Panc1 (cell line): ENCODE measurements around the gene ASB2. TPM values are rescaled to one million over a fixed set of nuclear protein-coding genes. Genes with fewer than 3 reads are reported as not detected.

ENCODE experiments used
- ATAC-seq: fragments of 200-7000 bp; cut with Tn5 transposase; 2 replicates; pipeline ENCODE4 v1.9.1; 2020; ENCODE audit warnings: mild to moderate bottlenecking, moderate library complexity
- BruUV-seq: library from RNA; stranded (reverse); fragments of 400-500 nt; replicated peaks from 2 replicates; lab custom pipeline; 2021; lab: Mats Ljungman, UMichigan
- CTCF ChIA-PET: fragments of 300-600 bp; sonication (Branson Sonifier 250); formaldehyde crosslinking; loops from one replicate; lab custom pipeline; 2022; ENCODE audit warnings: antibody characterized with exemption; lab: Charles Lee
- POLR2A ChIA-PET: fragments of 300-600 bp; sonication (Branson Sonifier 250); formaldehyde crosslinking; loops from one replicate; lab custom pipeline; 2022; ENCODE audit warnings: antibody characterized with exemption; lab: Charles Lee
- DNase-seq: peaks from one replicate; pipeline ENCODE4 v3.0.0-alpha.2; 2010; ENCODE audit warnings: low read depth, low spot score
- H3K27ac ChIP-seq: 2 replicates; pipeline ENCODE4 v1.5.1; 2011; ENCODE audit warnings: mild to moderate bottlenecking, low read length, inconsistent platforms
- H3K27me3 ChIP-seq: fragments of 200-500 bp; sonication (Bioruptor generic); 2 replicates; pipeline ENCODE4 v1.6.0; 2014; ENCODE audit warnings: low read length, inconsistent platforms; ENCODE audit not compliant: control insufficient read depth, insufficient read depth
- H3K36me3 ChIP-seq: fragments of 200-500 bp; sonication (Bioruptor generic); 2 replicates; pipeline ENCODE4 v1.5.1; 2014; ENCODE audit warnings: inconsistent platforms, mild to moderate bottlenecking, low read length, moderate library complexity; ENCODE audit not compliant: control insufficient read depth, insufficient read depth
- H3K4me1 ChIP-seq: 2 replicates; pipeline ENCODE4 v1.5.1; 2011; ENCODE audit warnings: inconsistent platforms, mild to moderate bottlenecking, low read length, moderate library complexity; ENCODE audit not compliant: control insufficient read depth, insufficient read depth
- H3K4me3 ChIP-seq, 2 experiments: 2 replicates each; pipeline ENCODE4 v1.5.1; 2011 to 2012; ENCODE audit warnings: low read depth in 2 of 2, low read length in 2 of 2, mild to moderate bottlenecking in 2 of 2, inconsistent platforms in 1 of 2, moderate library complexity in 1 of 2
- H3K9me3 ChIP-seq: fragments of 200-500 bp; sonication (Bioruptor generic); 2 replicates; pipeline ENCODE4 v1.5.1; 2014; ENCODE audit warnings: low read depth, mild to moderate bottlenecking, inconsistent platforms, low read length, moderate library complexity; ENCODE audit not compliant: control insufficient read depth, insufficient read depth
- POLR2AphosphoS5 ChIP-seq: IDR thresholded peaks from 2 replicates; pipeline ENCODE4 v1.6.1; 2012; ENCODE audit warnings: mild to moderate bottlenecking, low read depth, low read length, moderate library complexity
- SIN3A ChIP-seq: IDR thresholded peaks from 2 replicates; pipeline ENCODE4 v1.6.1; 2012; ENCODE audit warnings: low read depth, mild to moderate bottlenecking, low read length, moderate library complexity, borderline replicate concordance; ENCODE audit not compliant: insufficient read depth
- TCF7L2 ChIP-seq: IDR thresholded peaks from 2 replicates; pipeline ENCODE4 v1.6.1; 2011; ENCODE audit warnings: mild to moderate bottlenecking, low read depth, low read length, inconsistent platforms
- in situ Hi-C: cut with HindIII; loops from 2 replicates; pipeline ENCODE4 v1.10.0; 2016; ENCODE audit warnings: low sequenced_read_pairs, low pct_unique_long_range_greater_than_20kb
- intact Hi-C: fragments of 100-400 bp; cut with micrococcal nuclease; formaldehyde crosslinking; loops from one replicate; pipeline ENCODE4 v1.10.0; 2022; ENCODE audit not compliant: unreplicated experiment
- total RNA-seq: library from RNA; stranded (reverse); gene quantifications from one replicate; pipeline ENCODE4 v1.2.1, GENCODE V29; 2021; ENCODE audit not compliant: unreplicated experiment
- TF ChIP-seq, protein P1 (sequence below): fragments of 450-650 bp; IDR thresholded peaks from 2 replicates; pipeline ENCODE4 v1.5.1; 2017; ENCODE audit warnings: mild to moderate bottlenecking
- TF ChIP-seq, protein P2 (sequence below), 2 experiments: IDR thresholded peaks; 2 replicates each; pipeline ENCODE4 v1.6.1; 2011 to 2012; ENCODE audit warnings: low read depth in 2 of 2, control low read depth in 1 of 2, low read length in 1 of 2, mild to moderate bottlenecking in 1 of 2, moderate library complexity in 1 of 2; ENCODE audit not compliant: insufficient read depth in 1 of 2

ASB2 gene
- total RNA-seq, 1 experiment from 2014 or later, result 0.28 TPM

DNA sequence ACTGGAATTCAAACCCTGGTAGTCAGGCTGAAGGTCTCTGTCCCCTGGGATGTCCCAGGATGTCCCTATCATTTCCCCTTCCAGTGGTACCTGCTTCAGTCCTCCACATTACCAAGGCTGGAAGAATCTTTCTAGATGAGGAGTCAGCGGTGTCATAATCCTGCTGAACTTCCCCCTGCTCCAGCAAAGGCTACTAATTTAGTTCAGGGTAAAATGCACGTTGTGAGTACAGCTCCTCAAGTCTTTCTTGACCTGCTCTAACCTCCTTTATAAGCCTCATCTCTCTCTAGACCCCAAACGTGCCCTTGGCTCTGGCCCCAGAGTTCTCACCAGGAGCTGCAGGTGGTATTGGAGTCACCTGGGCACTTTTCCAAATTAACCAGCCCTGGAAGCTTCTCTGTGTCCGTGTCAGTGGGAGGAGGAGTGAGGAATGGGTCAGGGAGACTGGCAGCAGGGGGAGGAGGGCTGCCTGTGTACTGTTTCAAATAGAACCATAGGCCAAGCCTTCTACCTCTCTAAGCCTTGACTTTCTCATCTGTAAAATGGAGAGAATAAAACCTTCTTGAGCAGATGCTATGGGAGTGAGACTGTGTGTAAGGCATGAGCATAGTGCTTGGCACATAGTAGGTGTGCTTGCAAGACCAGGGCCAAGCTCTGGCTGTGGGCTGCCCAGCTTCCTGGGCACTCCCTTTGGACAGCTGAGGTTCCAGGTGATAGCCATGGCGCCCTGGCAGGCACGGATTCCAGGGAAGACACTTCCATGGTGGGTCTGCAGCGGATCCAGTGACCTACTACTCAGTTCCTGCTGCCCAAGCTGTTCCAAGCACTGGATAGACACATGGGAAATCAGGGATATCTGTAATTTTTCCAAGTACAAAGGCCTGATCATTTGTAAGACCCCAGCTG is 24.5 kb downstream of the ASB2 start:
- Histone ChIP-seq H3K9me3 (no peaks in the 10 kb centered on the region), H3K27me3 (no peaks in the 10 kb centered on the region), H3K36me3 (no peaks in the 10 kb centered on the region), H3K4me1 (peaks cover 13% of the 10 kb centered on the region), H3K27ac (no peak overlapping the region; the same call in 1 of the 2 replicates), H3K4me3 (no peak overlapping the region)
- intact Hi-C loops, result no loop called here
- in situ Hi-C loops, result no loop called here
- CTCF ChIA-PET, result interaction anchor here (0.6 kb wide), 1 partner anchor 36 kb away, joined by 9 read pairs; no protein-coding TSS in a partner anchor
- DNase-seq, result no peak
- POLR2A ChIA-PET, result no interaction called here
- no TSS peak for BruUV-seq
- no peak for ATAC-seq
- TF ChIP-seq, protein P1, sequence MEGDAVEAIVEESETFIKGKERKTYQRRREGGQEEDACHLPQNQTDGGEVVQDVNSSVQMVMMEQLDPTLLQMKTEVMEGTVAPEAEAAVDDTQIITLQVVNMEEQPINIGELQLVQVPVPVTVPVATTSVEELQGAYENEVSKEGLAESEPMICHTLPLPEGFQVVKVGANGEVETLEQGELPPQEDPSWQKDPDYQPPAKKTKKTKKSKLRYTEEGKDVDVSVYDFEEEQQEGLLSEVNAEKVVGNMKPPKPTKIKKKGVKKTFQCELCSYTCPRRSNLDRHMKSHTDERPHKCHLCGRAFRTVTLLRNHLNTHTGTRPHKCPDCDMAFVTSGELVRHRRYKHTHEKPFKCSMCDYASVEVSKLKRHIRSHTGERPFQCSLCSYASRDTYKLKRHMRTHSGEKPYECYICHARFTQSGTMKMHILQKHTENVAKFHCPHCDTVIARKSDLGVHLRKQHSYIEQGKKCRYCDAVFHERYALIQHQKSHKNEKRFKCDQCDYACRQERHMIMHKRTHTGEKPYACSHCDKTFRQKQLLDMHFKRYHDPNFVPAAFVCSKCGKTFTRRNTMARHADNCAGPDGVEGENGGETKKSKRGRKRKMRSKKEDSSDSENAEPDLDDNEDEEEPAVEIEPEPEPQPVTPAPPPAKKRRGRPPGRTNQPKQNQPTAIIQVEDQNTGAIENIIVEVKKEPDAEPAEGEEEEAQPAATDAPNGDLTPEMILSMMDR, result no peak
- TF ChIP-seq SIN3A, result no peak
- TF ChIP-seq POLR2AphosphoS5, result no peak
- TF ChIP-seq, protein P2, sequence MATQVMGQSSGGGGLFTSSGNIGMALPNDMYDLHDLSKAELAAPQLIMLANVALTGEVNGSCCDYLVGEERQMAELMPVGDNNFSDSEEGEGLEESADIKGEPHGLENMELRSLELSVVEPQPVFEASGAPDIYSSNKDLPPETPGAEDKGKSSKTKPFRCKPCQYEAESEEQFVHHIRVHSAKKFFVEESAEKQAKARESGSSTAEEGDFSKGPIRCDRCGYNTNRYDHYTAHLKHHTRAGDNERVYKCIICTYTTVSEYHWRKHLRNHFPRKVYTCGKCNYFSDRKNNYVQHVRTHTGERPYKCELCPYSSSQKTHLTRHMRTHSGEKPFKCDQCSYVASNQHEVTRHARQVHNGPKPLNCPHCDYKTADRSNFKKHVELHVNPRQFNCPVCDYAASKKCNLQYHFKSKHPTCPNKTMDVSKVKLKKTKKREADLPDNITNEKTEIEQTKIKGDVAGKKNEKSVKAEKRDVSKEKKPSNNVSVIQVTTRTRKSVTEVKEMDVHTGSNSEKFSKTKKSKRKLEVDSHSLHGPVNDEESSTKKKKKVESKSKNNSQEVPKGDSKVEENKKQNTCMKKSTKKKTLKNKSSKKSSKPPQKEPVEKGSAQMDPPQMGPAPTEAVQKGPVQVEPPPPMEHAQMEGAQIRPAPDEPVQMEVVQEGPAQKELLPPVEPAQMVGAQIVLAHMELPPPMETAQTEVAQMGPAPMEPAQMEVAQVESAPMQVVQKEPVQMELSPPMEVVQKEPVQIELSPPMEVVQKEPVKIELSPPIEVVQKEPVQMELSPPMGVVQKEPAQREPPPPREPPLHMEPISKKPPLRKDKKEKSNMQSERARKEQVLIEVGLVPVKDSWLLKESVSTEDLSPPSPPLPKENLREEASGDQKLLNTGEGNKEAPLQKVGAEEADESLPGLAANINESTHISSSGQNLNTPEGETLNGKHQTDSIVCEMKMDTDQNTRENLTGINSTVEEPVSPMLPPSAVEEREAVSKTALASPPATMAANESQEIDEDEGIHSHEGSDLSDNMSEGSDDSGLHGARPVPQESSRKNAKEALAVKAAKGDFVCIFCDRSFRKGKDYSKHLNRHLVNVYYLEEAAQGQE (IDR thresholded peaks at IDR 0.05; ENCODE audit: insufficient read depth in 1 of 2, low read depth in 2 of 2, low read length in 1 of 2), result no peak
- TF ChIP-seq TCF7L2, result no peak

DNA sequence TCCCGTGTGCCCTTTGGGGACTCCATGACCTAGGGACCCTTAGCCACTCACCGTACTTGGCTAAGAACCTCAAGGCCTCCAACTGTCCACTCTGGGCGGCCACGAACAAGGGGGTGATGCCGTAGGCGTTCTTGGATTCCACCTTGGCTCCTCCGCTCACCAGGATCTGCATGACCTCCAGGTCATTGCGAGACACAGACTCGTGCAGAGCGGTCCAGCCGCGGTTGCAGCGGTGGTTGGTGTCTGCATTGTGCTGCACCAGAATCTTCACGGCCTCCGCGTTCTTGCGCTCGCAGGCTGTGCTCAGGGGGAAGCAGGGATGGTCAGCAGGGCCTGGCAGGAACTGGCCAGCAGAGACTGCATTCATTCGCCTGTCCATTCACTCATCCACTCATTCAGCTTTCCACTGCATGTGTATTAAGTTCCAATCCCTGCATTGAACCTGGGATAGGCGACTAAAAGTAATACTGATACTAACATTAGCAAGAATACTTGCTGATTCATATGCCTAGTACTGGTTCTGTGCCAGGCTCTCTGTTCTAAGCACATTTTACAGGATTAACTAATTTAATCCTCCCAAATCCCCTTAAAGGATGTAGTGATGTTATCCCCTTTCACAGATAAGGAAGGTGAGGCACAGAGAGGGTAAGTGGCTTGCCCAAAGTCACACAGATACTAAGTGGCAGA is 25.3 kb downstream of the ASB2 start:
- Histone ChIP-seq H3K27me3 (no peaks in the 10 kb centered on the region), H3K4me3 (no peak overlapping the region), H3K4me1 (peaks cover 16% of the 10 kb centered on the region), H3K9me3 (no peaks in the 10 kb centered on the region), H3K27ac (no peak overlapping the region), H3K36me3 (no peaks in the 10 kb centered on the region)
- TF ChIP-seq SIN3A (no peak), POLR2AphosphoS5 (no peak), TCF7L2 (no peak)
- TF ChIP-seq, protein P1, result no peak
- TF ChIP-seq, protein P2 (IDR thresholded peaks at IDR 0.05; ENCODE audit: insufficient read depth in 1 of 2, low read depth in 2 of 2, low read length in 1 of 2), result no peak
- in situ Hi-C loops, result no loop called here
- CTCF ChIA-PET, result interaction anchor here (0.6 kb wide), 1 partner anchor 36 kb away, joined by 9 read pairs; no protein-coding TSS in a partner anchor
- BruUV-seq, result no TSS peak
- no peak for ATAC-seq
- DNase-seq, result no peak
- POLR2A ChIA-PET, result no interaction called here
- intact Hi-C loops, result no loop called here
